H9 (cell line): ENCODE measurements around the gene CREBRF. TPM values are rescaled to one million over a fixed set of nuclear protein-coding genes. Genes with fewer than 3 reads are reported as not detected.

Source experiments
- DNase-seq: peaks from one replicate; pipeline ENCODE4 v3.0.0-alpha.2; 2017
- H2AFZ ChIP-seq: one replicate; pipeline ENCODE4 v1.6.1; 2013; ENCODE audit warnings: mild to moderate bottlenecking, low read length, control low read depth, moderate library complexity
- H2AK5ac ChIP-seq: 2 replicates; pipeline ENCODE4 v1.6.1; 2013; ENCODE audit warnings: low read length, control low read depth, mixed read lengths; ENCODE audit not compliant: insufficient read length
- H2BK120ac ChIP-seq: one replicate; pipeline ENCODE4 v1.6.1; 2013; ENCODE audit warnings: low read depth, mild to moderate bottlenecking, low read length, control low read depth, inconsistent platforms; ENCODE audit not compliant: poor library complexity, severe bottlenecking
- H2BK12ac ChIP-seq: 2 replicates; pipeline ENCODE4 v1.6.1; 2013; ENCODE audit warnings: low read length, control low read depth, mixed read lengths, low read depth; ENCODE audit not compliant: insufficient read length
- H2BK15ac ChIP-seq: 2 replicates; pipeline ENCODE4 v1.6.1; 2013; ENCODE audit warnings: low read depth, low read length, control low read depth
- H2BK20ac ChIP-seq: one replicate; pipeline ENCODE4 v1.6.1; 2013; ENCODE audit warnings: low read depth, mild to moderate bottlenecking, low read length, control low read depth, inconsistent platforms; ENCODE audit not compliant: poor library complexity, severe bottlenecking
- H2BK5ac ChIP-seq: 2 replicates; pipeline ENCODE4 v1.6.1; 2013; ENCODE audit warnings: low read length, control low read depth, mixed read lengths; ENCODE audit not compliant: insufficient read length
- H3K14ac ChIP-seq: 2 replicates; pipeline ENCODE4 v1.6.1; 2013; ENCODE audit warnings: low read length, control low read depth; ENCODE audit not compliant: insufficient read depth
- H3K18ac ChIP-seq: 2 replicates; pipeline ENCODE4 v1.6.1; 2013; ENCODE audit warnings: low read depth, mild to moderate bottlenecking, mixed read lengths, low read length, control low read depth; ENCODE audit not compliant: insufficient read length
- H3K23ac ChIP-seq: 2 replicates; pipeline ENCODE4 v1.6.1; 2013; ENCODE audit warnings: low read length, control low read depth, mixed read lengths, low read depth; ENCODE audit not compliant: insufficient read length
- H3K23me2 ChIP-seq: 2 replicates; pipeline ENCODE4 v1.6.1; 2013; ENCODE audit warnings: low read depth, mild to moderate bottlenecking, mixed read lengths, low read length, control low read depth; ENCODE audit not compliant: insufficient read length, poor library complexity, severe bottlenecking
- H3K27ac ChIP-seq: 2 replicates; pipeline ENCODE4 v1.5.1; 2013; ENCODE audit warnings: low read length, control low read depth, mixed read lengths, low read depth; ENCODE audit not compliant: insufficient read length
- H3K27me3 ChIP-seq: 2 replicates; pipeline ENCODE4 v1.6.1; 2013; ENCODE audit warnings: low read length, control low read depth, inconsistent platforms; ENCODE audit not compliant: insufficient read depth
- H3K4ac ChIP-seq: 2 replicates; pipeline ENCODE4 v1.6.1; 2013; ENCODE audit warnings: low read depth, mild to moderate bottlenecking, control low read depth, inconsistent platforms, low read length, moderate library complexity
- H3K4me1 ChIP-seq: 2 replicates; pipeline ENCODE4 v1.6.1; 2013; ENCODE audit warnings: low read length, control low read depth, inconsistent platforms; ENCODE audit not compliant: insufficient read depth
- H3K4me2 ChIP-seq: 2 replicates; pipeline ENCODE4 v1.6.1; 2013; ENCODE audit warnings: low read length, control low read depth, mixed read lengths; ENCODE audit not compliant: insufficient read length, insufficient read depth
- H3K56ac ChIP-seq: 2 replicates; pipeline ENCODE4 v1.6.1; 2013; ENCODE audit warnings: low read depth, mild to moderate bottlenecking, mixed read lengths, low read length, control low read depth; ENCODE audit not compliant: insufficient read length
- H3K79me1 ChIP-seq: 2 replicates; pipeline ENCODE4 v1.6.1; 2013; ENCODE audit warnings: low read depth, mild to moderate bottlenecking, moderate library complexity, low read length, control low read depth, inconsistent platforms; ENCODE audit not compliant: insufficient read depth, poor library complexity, severe bottlenecking
- H3K79me2 ChIP-seq: 2 replicates; pipeline ENCODE4 v1.6.1; 2013; ENCODE audit warnings: low read length, control low read depth, inconsistent platforms; ENCODE audit not compliant: insufficient read depth
- H3K9ac ChIP-seq: 2 replicates; pipeline ENCODE4 v1.6.1; 2013; ENCODE audit warnings: low read length, control low read depth, mixed read lengths; ENCODE audit not compliant: insufficient read length; ENCODE audit errors: extremely low read depth
- H3K9me3 ChIP-seq: one replicate; pipeline ENCODE4 v1.6.1; 2013; ENCODE audit warnings: low read depth, low read length, inconsistent platforms; ENCODE audit not compliant: control insufficient read depth
- H3T11ph ChIP-seq: one replicate; pipeline ENCODE4 v1.6.1; 2013; ENCODE audit warnings: mild to moderate bottlenecking, low read length, control low read depth, inconsistent platforms
- H4K20me1 ChIP-seq: one replicate; pipeline ENCODE4 v1.6.1; 2013; ENCODE audit not compliant: control insufficient read depth, insufficient read length, insufficient read depth
- H4K5ac ChIP-seq: 2 replicates; pipeline ENCODE4 v1.6.1; 2013; ENCODE audit warnings: low read depth, mild to moderate bottlenecking, mixed read lengths, low read length, control low read depth; ENCODE audit not compliant: insufficient read length
- H4K8ac ChIP-seq: replicated peaks from 2 replicates; pipeline ENCODE4 v1.6.1; 2013; ENCODE audit warnings: low read length, control low read depth, mixed read lengths, low read depth; ENCODE audit not compliant: insufficient read length
- H4K91ac ChIP-seq: 2 replicates; pipeline ENCODE4 v1.6.1; 2013; ENCODE audit warnings: low read depth, mild to moderate bottlenecking, moderate library complexity, mixed read lengths, low read length, control low read depth; ENCODE audit not compliant: insufficient read length
- H3K27ac Mint-ChIP-seq, 3 experiments: 2 replicates in 2 of 3; 3 replicates in 1 of 3; pipeline ENCODE4 v1.8.0; 2020 to 2021; ENCODE audit warnings: mixed read lengths in 3 of 3, mild to moderate bottlenecking in 1 of 3, moderate library complexity in 1 of 3
- H3K27me3 Mint-ChIP-seq: 2 replicates; pipeline ENCODE4 v1.8.0; 2021; ENCODE audit warnings: low read depth, mild to moderate bottlenecking, moderate library complexity, mixed read lengths
- H3K36me3 Mint-ChIP-seq, 3 experiments: 2 replicates in 2 of 3; 3 replicates in 1 of 3; pipeline ENCODE4 v1.8.0; 2020 to 2021; ENCODE audit warnings: low read depth in 3 of 3, mixed read lengths in 3 of 3; ENCODE audit not compliant: insufficient read depth in 1 of 3
- H3K4me1 Mint-ChIP-seq, 2 experiments: 2 replicates each; pipeline ENCODE4 v1.8.0; 2020; ENCODE audit warnings: mixed read lengths in 2 of 2
- H3K4me3 Mint-ChIP-seq, 2 experiments: 2 replicates in 1 of 2; 3 replicates in 1 of 2; pipeline ENCODE4 v1.8.0; 2020 to 2021; ENCODE audit warnings: mild to moderate bottlenecking in 2 of 2, mixed read lengths in 2 of 2, moderate library complexity in 1 of 2
- H3K9me3 Mint-ChIP-seq, 2 experiments: 2 replicates in 1 of 2; 3 replicates in 1 of 2; pipeline ENCODE4 v1.8.0; 2020; ENCODE audit warnings: mild to moderate bottlenecking in 2 of 2, mixed read lengths in 2 of 2, moderate library complexity in 1 of 2
- WGBS: extraction: QIAGEN DNeasy Blood & Tissue Kit; methylation state at CpG from one replicate; pipeline ENCODE4 v1.1.7; 2013; ENCODE audit warnings: missing lambda C conversion rate, low lambda C conversion rate, mixed read lengths; ENCODE audit not compliant: insufficient read length; ENCODE audit errors: extremely low coverage; 5-methylcytosine and 5-hydroxymethylcytosine counted together
- total RNA-seq: library from RNA; stranded (reverse); gene quantifications from 2 replicates; pipeline ENCODE4 v1.2.1, GENCODE V29; 2021
- TF ChIP-seq, protein P1 (sequence below): fragments of 200-600 bp; sonication (generic); conservative IDR thresholded peaks from 3 replicates; pipeline ENCODE4 v1.8.0; 2021; ENCODE audit warnings: antibody characterized with exemption, mild to moderate bottlenecking

Gene CREBRF
- total RNA-seq, 1 experiment from 2014 or later: 2.7 TPM

DNA sequence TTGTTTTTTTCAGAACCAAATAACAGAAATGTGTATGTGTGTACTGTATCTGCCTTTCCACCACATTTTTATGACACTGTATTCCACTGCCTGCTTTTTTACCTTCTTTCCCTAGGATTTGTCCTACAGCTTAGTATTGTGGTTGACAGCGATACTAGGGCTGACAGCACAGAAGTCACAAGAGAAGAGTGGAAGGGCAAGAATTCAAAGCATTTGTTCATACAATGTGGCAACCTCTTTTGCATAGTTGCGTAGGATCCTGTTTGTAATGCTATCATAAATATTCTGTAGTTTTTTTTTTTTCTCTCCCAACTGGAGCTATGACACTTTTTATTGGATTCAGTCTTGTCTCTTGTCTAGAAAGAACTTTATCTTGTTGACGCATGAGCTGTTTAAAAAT is 82.6 kb downstream of the CREBRF start:
- no peak overlapping the region for H4K5ac ChIP-seq
- Mint-ChIP-seq H3K9me3 (no peaks in the 10 kb centered on the region), H3K27me3 (no peaks in the 10 kb centered on the region), H3K4me1 (peaks cover 25 to 28% of the 10 kb centered on the region in 2 experiments), H3K36me3 (no peaks in the 10 kb centered on the region; a peak in 1 of 7 replicates), H3K4me3 (no peak overlapping the region), H3K27ac (peak overlapping the region in 1 of 3 experiments; percentile 22; a peak in 2 of 7 replicates)
- no peaks in the 10 kb centered on the region for H3K23me2 ChIP-seq
- no peak overlapping the region for H3K27ac ChIP-seq
- no peak overlapping the region for H2BK15ac ChIP-seq
- no peak overlapping the region for H3K4me2 ChIP-seq
- no peaks in the 10 kb centered on the region for H3K79me2 ChIP-seq
- H3K9me3 ChIP-seq: no peaks in the 10 kb centered on the region
- no peaks in the 10 kb centered on the region for H3K79me1 ChIP-seq
- no peak overlapping the region for H3K14ac ChIP-seq
- no peak overlapping the region for H4K8ac ChIP-seq
- H3K27me3 ChIP-seq: no peaks in the 10 kb centered on the region
- H3T11ph ChIP-seq: no peak overlapping the region
- no peak for DNase-seq
- H2BK120ac ChIP-seq: no peak overlapping the region
- no peak overlapping the region for H3K4ac ChIP-seq
- H3K4me1 ChIP-seq: peaks cover 12% of the 10 kb centered on the region
- no peak overlapping the region for H2BK5ac ChIP-seq
- H4K91ac ChIP-seq: no peak overlapping the region
- no peak overlapping the region for H3K23ac ChIP-seq
- no peak overlapping the region for H2BK12ac ChIP-seq
- no CpG with 5 or more reads among the region's 3 CpGs for WGBS
- H3K56ac ChIP-seq: no peak overlapping the region
- H3K9ac ChIP-seq: no peak overlapping the region
- no peaks in the 10 kb centered on the region for H4K20me1 ChIP-seq
- no peak overlapping the region for H2AFZ ChIP-seq
- no peak overlapping the region for H2BK20ac ChIP-seq
- no peak overlapping the region for H2AK5ac ChIP-seq
- H3K18ac ChIP-seq: no peak overlapping the region
- TF ChIP-seq, protein P1, sequence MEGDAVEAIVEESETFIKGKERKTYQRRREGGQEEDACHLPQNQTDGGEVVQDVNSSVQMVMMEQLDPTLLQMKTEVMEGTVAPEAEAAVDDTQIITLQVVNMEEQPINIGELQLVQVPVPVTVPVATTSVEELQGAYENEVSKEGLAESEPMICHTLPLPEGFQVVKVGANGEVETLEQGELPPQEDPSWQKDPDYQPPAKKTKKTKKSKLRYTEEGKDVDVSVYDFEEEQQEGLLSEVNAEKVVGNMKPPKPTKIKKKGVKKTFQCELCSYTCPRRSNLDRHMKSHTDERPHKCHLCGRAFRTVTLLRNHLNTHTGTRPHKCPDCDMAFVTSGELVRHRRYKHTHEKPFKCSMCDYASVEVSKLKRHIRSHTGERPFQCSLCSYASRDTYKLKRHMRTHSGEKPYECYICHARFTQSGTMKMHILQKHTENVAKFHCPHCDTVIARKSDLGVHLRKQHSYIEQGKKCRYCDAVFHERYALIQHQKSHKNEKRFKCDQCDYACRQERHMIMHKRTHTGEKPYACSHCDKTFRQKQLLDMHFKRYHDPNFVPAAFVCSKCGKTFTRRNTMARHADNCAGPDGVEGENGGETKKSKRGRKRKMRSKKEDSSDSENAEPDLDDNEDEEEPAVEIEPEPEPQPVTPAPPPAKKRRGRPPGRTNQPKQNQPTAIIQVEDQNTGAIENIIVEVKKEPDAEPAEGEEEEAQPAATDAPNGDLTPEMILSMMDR: no peak
